Endothelial cell of umbilical vein (primary cell): Measurements from ENCODE around the gene SAMSN1. TPM values are rescaled to one million over a fixed set of nuclear protein-coding genes. Genes with fewer than 3 reads are reported as not detected.

Experiments
- BruUV-seq: library from RNA; stranded (reverse); fragments of 400-500 nt; replicated peaks from 2 replicates; lab custom pipeline; 2021; lab: Mats Ljungman, UMichigan
- CTCF ChIA-PET: fragments of 300-600, 350-600 bp; sonication (Branson Sonifier 250); formaldehyde crosslinking; loops from one replicate; lab custom pipeline; 2021; ENCODE audit warnings: antibody characterized with exemption, inconsistent platforms; lab: Charles Lee
- POLR2A ChIA-PET: fragments of 300-600, 350-600 bp; sonication (Branson Sonifier 250); formaldehyde crosslinking; loops from one replicate; lab custom pipeline; 2021; ENCODE audit warnings: antibody characterized with exemption, inconsistent platforms; lab: Charles Lee
- DNase-seq: peaks from one replicate; pipeline ENCODE4 v3.0.0-alpha.2; 2011; ENCODE audit warnings: low read depth, low spot score
- FAIRE-seq: peaks from 2 replicates; lab custom pipeline; 2011; peaks lifted over from hg19 to GRCh38; lab: Jason Lieb, UNC
- H2AFZ ChIP-seq: 2 replicates; pipeline ENCODE4 v1.6.0; 2012; ENCODE audit warnings: low read depth, low read length, control low read depth, inconsistent platforms
- H3K27ac ChIP-seq: 2 replicates; pipeline ENCODE4 v1.5.1; 2011; ENCODE audit warnings: low read depth, mild to moderate bottlenecking, control low read depth, low read length, moderate library complexity; ENCODE audit not compliant: insufficient read depth
- H3K27me3 ChIP-seq, 2 experiments: 2 replicates each; pipeline versions ENCODE4 v1.6.0 to v1.6.1; 2011; ENCODE audit warnings: low read length in 2 of 2, mixed read lengths in 1 of 2; ENCODE audit not compliant: control insufficient read depth in 2 of 2, insufficient read depth in 2 of 2
- H3K36me3 ChIP-seq, 2 experiments: 2 replicates in 1 of 2; 3 replicates in 1 of 2; pipeline ENCODE4 v1.5.1; 2011; ENCODE audit warnings: low read length in 2 of 2, mild to moderate bottlenecking in 1 of 2, moderate library complexity in 1 of 2; ENCODE audit not compliant: control insufficient read depth in 2 of 2, insufficient read depth in 2 of 2; ENCODE audit errors: extremely low read depth in 1 of 2
- H3K4me1 ChIP-seq: 3 replicates; pipeline ENCODE4 v1.5.1; 2011; ENCODE audit warnings: mild to moderate bottlenecking, low read length; ENCODE audit not compliant: control insufficient read depth, insufficient read depth; ENCODE audit errors: extremely low read depth
- H3K4me2 ChIP-seq: 2 replicates; pipeline ENCODE4 v1.6.1; 2011; ENCODE audit warnings: low read length, control low read depth, mixed read lengths; ENCODE audit not compliant: insufficient read depth
- H3K4me3 ChIP-seq, 3 experiments: fragments of 200-600 bp in 1 of 3; sonication (generic), shearing (Covaris generic) in 1 of 3; replicated peaks in 1 of 3; 2 replicates each; pipeline ENCODE4 v1.5.1; 2011 to 2016; ENCODE audit warnings: control low read depth in 3 of 3, low read length in 3 of 3, mild to moderate bottlenecking in 2 of 3, inconsistent platforms in 1 of 3, low read depth in 1 of 3, moderate library complexity in 1 of 3; ENCODE audit not compliant: insufficient read depth in 1 of 3
- H3K79me2 ChIP-seq: 2 replicates; pipeline ENCODE4 v1.6.0; 2012; ENCODE audit warnings: low read length, inconsistent platforms; ENCODE audit not compliant: control insufficient read depth, insufficient read depth
- H3K9ac ChIP-seq: replicated peaks from 2 replicates; pipeline ENCODE3; 2011; ENCODE audit warnings: low read length, control low read depth; ENCODE audit not compliant: insufficient read depth; ENCODE audit errors: extremely low read depth
- H3K9me1 ChIP-seq: replicated peaks from 3 replicates; pipeline ENCODE4 v1.6.0; 2011; ENCODE audit warnings: mild to moderate bottlenecking, low read length; ENCODE audit not compliant: control insufficient read depth, insufficient read depth; ENCODE audit errors: extremely low read depth
- H3K9me3 ChIP-seq: replicated peaks from 2 replicates; pipeline ENCODE4 v1.5.1; 2012; ENCODE audit warnings: low read length, inconsistent platforms; ENCODE audit not compliant: control insufficient read depth, insufficient read depth
- H4K20me1 ChIP-seq: replicated peaks from 2 replicates; pipeline ENCODE3; 2011; ENCODE audit warnings: mild to moderate bottlenecking, low read length; ENCODE audit not compliant: control insufficient read depth, insufficient read depth; ENCODE audit errors: extremely low read depth
- CTCF ChIP-seq, 2 donors: IDR thresholded peaks; 1 replicate in 1 of 2; 2 replicates in 1 of 2; pipeline ENCODE4 v1.5.1; 2011; ENCODE audit warnings: low read length in 2 of 2, mild to moderate bottlenecking in 2 of 2, moderate library complexity in 2 of 2, control low read depth in 1 of 2, inconsistent platforms in 1 of 2, low read depth in 1 of 2; ENCODE audit not compliant: insufficient read depth in 1 of 2; ENCODE audit errors: extremely low read depth in 1 of 2
- EZH2 ChIP-seq: IDR thresholded peaks from 2 replicates; pipeline ENCODE4 v1.6.1; 2012; ENCODE audit warnings: borderline replicate concordance, low read depth, mild to moderate bottlenecking, moderate library complexity, low read length, inconsistent platforms; ENCODE audit not compliant: severe bottlenecking
- FOS ChIP-seq: IDR thresholded peaks from 2 replicates; pipeline ENCODE4 v1.6.1; 2011; ENCODE audit warnings: mild to moderate bottlenecking, low read length, moderate library complexity, borderline replicate concordance; ENCODE audit not compliant: insufficient read depth
- GATA2 ChIP-seq: IDR thresholded peaks from 2 replicates; pipeline ENCODE4 v1.7.0; 2011; ENCODE audit warnings: low read depth, mild to moderate bottlenecking, moderate library complexity, mixed read lengths, low read length; ENCODE audit not compliant: insufficient read length, insufficient read depth
- JUN ChIP-seq: IDR thresholded peaks from 2 replicates; pipeline ENCODE4 v1.6.1; 2011; ENCODE audit warnings: borderline replicate concordance, low read depth; ENCODE audit not compliant: insufficient read length, insufficient read depth
- MAX ChIP-seq: IDR thresholded peaks from 2 replicates; pipeline ENCODE4 v1.6.1; 2011; ENCODE audit not compliant: insufficient read depth, insufficient read length
- MYC ChIP-seq: IDR thresholded peaks from one replicate; pipeline ENCODE4 v1.6.1; 2011; ENCODE audit warnings: mild to moderate bottlenecking, low read depth, low read length
- POLR2A ChIP-seq: IDR thresholded peaks from 2 replicates; pipeline ENCODE4 v1.6.1; 2012; ENCODE audit warnings: low read depth, mild to moderate bottlenecking, control low read depth, low read length
- POLR2AphosphoS5 ChIP-seq: IDR thresholded peaks from 2 replicates; pipeline ENCODE4 v1.6.1; 2012; ENCODE audit warnings: low read depth, mild to moderate bottlenecking, control low read depth, low read length, moderate library complexity; ENCODE audit not compliant: insufficient read depth
- dilution Hi-C: fragments of 300-500 bp; cut with MboI; formaldehyde crosslinking; loops from one replicate; pipeline ENCODE4 v1.15.0; 2019; ENCODE audit warnings: low sequenced_read_pairs; ENCODE audit not compliant: extremely low pct_ligation_motif_present
- intact Hi-C: fragments of 100-400 bp; cut with micrococcal nuclease; formaldehyde crosslinking; loops from one replicate; pipeline ENCODE4 v1.10.0; 2022
- polyA plus RNA-seq, 4 experiments: library from polyadenylated mRNA; depleted of rRNA in 3 of 4; stranded (reverse) in 3 of 4; unstranded in 1 of 4; fragments of >200 nt; gene quantifications; 2 replicates each; pipeline versions ENCODE4 v1.2.1 to v1.2.3, GENCODE V29; 2011 to 2012; ENCODE audit warnings: missing spikeins in 1 of 4
- total RNA-seq: library from RNA; stranded (reverse); gene quantifications from 2 replicates; pipeline ENCODE4 v1.2.3, GENCODE V29; 2021

The SAMSN1 gene
- total and polyA plus RNA-seq, 2 donors (not counting 3 experiments of a cell fraction or from before 2014, with no cell fraction given): 2.5 to 5.3 TPM

- intact Hi-C loops: loop anchor here (10.0 kb wide), 1 partner anchor 283 kb away; no protein-coding TSS in a partner anchor
Measured at GRCh38 chr21:14451546-14451945, 94.6 kb downstream of the SAMSN1 start.

GRCh38 chr21:14448784-14449183 lies 97.3 kb downstream of the SAMSN1 start:
- no peak overlapping the region for H3K27ac ChIP-seq
- no peak overlapping the region for H3K4me3 ChIP-seq
- ChIA-PET POLR2A (no interaction called here), CTCF (interaction anchor here (1.0 kb wide), 1 partner anchor 289 kb away, joined by 5 read pairs; no protein-coding TSS in a partner anchor)
- H3K9ac ChIP-seq: no peak overlapping the region
- BruUV-seq: no TSS peak
- intact Hi-C loops (no loop called here), dilution Hi-C loops (no loop called here)
- H3K27me3 ChIP-seq: no peaks in the 10 kb centered on the region
- H3K36me3 ChIP-seq: no peaks in the 10 kb centered on the region
- no peaks in the 10 kb centered on the region for H3K9me3 ChIP-seq
- H2AFZ ChIP-seq: no peak overlapping the region
- FAIRE-seq (no peak), DNase-seq (no peak)
- H3K4me2 ChIP-seq: no peak overlapping the region
- no peaks in the 10 kb centered on the region for H3K4me1 ChIP-seq
- H3K79me2 ChIP-seq: no peaks in the 10 kb centered on the region
- TF ChIP-seq GATA2: no peak
- TF ChIP-seq CTCF (IDR thresholded peaks at IDR 0.05; ENCODE audit: extremely low read depth in 1 of 2, insufficient read depth in 1 of 2, low read depth in 1 of 2, low read length in 2 of 2): no peak
- TF ChIP-seq FOS: no peak
- no peak for TF ChIP-seq MYC
- TF ChIP-seq EZH2: no peak
- TF ChIP-seq POLR2A: no peak
- TF ChIP-seq JUN: no peak
- TF ChIP-seq MAX: no peak
- no peak for TF ChIP-seq POLR2AphosphoS5
- no peaks in the 10 kb centered on the region for H3K9me1 ChIP-seq
- no peaks in the 10 kb centered on the region for H4K20me1 ChIP-seq

More at GRCh38 chr21:14451546-14451945, 94.6 kb downstream of the SAMSN1 start:
- Histone ChIP-seq H3K4me2 (no peak overlapping the region), H2AFZ (no peak overlapping the region), H3K36me3 (no peaks in the 10 kb centered on the region), H3K27ac (no peak overlapping the region), H3K79me2 (no peaks in the 10 kb centered on the region), H3K9me1 (no peaks in the 10 kb centered on the region), H4K20me1 (no peaks in the 10 kb centered on the region), H3K4me3 (no peak overlapping the region), H3K27me3 (no peaks in the 10 kb centered on the region), H3K9ac (no peak overlapping the region), H3K9me3 (no peaks in the 10 kb centered on the region), H3K4me1 (no peaks in the 10 kb centered on the region)
- TF ChIP-seq POLR2AphosphoS5 (no peak), POLR2A (no peak), MAX (no peak), EZH2 (no peak), JUN (no peak), GATA2 (no peak), MYC (no peak)
- POLR2A ChIA-PET: no interaction called here
- FAIRE-seq (no peak), DNase-seq (no peak)
- CTCF ChIA-PET: no interaction called here
- no TSS peak for BruUV-seq
- dilution Hi-C loops: no loop called here
